Stimulated activated CD4-positive, alpha-beta T cell treated with anti-CD3 and anti-CD28 coated beads, Interleukin-4, amount 100 ng/mL, for 24 hours (primary cell): ENCODE results near the gene XK.
"Not testable (repeated sequence)": the region's sequence is repeated elsewhere in the genome, so short reads cannot be mapped to it uniquely, and the experiment has no call there.

Experiments used
- DNase-seq: peaks from one replicate; pipeline ENCODE4 v3.0.0-alpha.2; 2020

XK gene

DNA sequence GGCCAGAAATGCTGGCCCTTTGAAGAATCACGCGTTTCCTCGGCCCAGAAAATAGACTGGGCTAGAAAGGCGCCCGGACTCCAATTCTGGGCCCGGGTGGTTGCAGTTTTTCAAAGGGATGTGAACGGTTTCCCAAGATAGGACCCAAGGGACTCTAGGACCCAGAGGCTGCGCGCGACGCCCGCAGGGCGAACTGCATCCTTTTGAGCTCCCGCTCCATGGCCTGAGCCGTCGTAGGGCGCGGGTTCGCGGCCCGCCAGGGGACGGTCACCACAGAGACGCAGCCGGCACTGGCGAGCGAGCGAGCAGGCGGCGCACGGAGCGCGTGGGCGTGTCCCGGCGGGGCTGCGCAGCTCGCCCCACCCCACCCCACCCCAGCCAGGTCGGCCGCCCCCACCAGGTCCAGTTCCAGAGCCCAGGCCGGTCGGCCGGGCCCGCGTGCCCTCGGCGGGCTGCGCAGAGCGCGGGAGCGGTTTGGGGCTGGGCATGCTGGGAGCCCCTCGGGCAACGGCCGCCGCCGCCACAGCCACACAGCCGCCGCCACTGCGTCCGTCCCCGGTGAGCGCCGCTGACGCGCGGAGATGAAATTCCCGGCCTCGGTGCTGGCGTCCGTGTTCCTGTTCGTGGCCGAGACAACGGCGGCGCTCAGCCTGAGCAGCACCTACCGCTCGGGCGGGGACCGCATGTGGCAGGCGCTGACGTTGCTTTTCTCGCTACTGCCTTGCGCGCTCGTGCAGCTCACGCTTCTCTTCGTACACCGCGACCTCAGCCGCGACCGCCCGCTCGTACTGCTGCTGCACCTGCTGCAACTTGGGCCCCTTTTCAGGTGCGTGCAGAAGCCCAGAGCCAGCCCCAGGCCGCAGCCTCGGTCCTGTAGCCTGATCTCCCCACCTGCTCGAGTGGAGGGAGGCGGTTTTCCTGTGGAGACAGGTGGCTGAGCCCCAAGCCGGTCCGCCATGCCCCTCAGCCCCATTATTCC lies at the start of gene XK:
TSS of gene XK (plus strand) at position 411 of the 979 bp plus-strand sequence. CDS start at position 582, 171 bp downstream.
- peak; percentile 18 for DNase-seq

DNA sequence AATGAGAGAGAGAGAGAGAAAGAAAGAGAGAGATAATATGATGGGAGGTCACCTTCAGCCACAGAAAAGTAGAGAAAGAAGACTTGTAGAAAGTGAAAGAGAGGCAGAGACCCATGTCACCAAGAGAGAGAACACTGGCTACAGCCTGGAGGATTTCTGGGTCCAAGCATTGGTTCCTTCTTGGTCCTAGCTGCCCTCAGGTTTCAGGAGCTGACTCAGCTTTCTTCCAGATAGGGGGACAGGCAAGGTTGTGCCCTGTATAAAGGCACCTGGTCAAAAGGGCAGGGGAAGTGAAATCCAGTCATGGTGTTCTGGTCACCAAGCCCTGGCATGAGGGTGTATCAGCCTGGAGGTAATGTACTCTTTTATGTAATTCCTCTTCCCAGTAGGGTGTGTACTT lies 47.5 kb upstream of the XK start:
- DNase-seq: no peak

DNA sequence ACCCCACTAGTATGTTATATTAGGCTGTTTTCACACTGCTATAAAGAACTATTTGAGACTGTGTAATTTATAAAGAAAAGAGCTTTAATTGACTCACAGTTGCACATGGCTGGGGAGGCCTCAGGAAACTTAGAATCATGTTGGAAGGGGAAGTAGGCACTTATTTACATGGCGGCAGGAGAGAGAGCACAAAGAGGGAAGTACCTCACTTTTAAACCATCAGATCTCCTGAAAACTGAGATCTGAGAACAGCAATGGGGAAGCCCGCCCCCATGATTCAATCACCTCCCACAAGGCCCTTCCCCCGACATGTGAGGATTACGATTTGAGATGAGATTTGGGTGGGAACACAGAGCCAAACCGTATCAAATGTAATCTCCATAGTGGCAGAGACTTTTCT lies 45.4 kb upstream of the XK start:
- no peak for DNase-seq

DNA sequence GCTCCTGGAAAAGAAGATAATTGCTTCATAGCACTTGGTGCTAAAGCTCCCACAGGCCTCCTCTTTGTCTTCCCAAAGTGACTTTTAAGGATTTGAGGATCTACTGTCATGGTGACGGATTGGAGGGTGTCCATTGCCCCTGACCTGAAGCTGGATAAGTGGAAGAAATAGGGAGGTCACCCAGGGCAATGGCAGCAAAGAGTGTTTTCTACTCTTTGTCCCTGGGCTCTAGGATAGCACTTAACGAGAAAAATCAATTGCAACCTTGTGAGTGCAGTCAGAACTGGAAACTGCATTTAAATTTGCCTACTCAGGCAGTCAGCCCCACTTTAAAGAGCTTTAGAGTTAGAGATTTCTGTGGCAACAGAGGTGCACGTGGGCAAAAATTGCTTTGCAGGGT lies 43.7 kb upstream of the XK start:
- DNase-seq: no peak

GRCh38 chrX:37644381-37645305 lies 40.9 kb upstream of the XK start:
- no peak for DNase-seq

GRCh38 chrX:37646254-37646653 lies 39.3 kb upstream of the XK start:
- no peak for DNase-seq

DNA sequence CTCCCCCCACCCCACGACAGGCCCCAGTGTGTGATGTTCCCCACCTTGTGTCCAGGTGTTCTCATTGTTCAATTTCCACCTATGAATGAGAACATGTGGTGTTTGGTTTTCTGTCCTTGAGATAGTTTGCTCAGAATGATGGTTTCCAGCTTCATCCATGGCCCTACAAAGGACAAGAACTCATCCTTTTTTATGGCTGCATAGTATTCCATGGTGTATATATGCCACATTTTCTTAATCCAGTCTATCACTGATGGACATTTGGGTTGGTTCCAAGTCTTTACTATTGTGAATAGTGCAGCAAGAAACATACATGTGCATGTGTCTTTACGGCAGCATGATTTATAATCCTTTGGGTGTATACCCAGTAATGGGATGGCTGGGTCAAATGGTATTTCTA lies 34.7 kb upstream of the XK start:
- DNase-seq: not testable (repeated sequence)

DNA sequence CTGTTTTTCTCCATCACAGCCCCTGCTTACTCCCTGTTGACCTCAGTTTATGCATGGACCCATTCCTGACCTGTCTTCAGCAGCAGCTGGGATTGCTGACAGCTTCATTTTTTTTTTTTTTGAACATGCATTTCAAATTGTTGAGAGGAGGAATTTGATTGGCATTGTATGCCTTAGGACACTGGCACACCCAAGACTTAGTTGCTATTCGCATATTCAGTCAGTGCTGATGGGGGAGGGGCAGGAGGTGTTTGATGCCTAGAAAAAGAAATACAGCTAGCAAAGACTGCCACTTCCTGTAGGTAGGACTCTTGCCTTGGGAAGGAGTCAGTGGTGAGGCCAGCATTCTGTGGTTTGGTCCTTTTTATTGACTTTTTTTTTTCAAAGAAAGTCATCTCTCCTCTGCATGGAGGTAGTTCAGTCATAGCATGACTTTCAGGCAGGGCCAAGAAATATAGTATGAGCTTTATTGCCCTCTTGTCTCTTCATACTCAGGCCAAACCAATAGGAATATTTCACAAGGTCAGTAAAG lies 33.6 kb upstream of the XK start:
- DNase-seq: no peak

DNA sequence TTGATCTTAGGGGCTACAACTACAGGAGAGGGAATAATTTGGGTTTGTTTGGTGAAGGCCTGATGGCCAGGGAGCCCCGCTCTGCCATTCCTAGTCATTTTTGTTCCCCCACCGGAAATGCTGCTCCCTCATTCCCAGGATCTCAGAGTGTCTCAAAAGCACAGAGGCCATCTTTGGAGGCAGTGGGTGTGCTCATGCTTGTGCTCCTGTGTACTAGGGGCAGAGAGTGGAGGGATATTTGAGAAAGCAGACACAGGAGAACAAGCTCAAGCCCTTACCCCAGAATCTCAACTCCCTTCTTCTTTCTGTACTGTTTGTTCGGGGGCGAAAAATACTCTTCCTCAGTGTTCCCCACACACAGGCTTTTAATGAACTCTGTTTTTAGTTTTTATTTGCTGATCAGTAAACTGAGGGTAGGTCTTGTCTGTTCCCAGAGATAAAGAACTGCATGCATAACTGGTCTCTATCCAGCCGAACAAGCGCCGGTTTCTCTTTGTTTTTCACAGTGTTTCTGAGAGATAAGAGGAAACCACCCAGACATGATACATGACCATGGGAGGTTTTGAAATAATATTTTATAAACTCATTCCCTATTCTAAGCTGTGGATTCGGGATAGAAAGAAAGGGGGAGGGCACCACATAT lies 32.9 kb upstream of the XK start:
- DNase-seq: no peak

GRCh38 chrX:37653397-37654085 lies 32.0 kb upstream of the XK start:
- no peak for DNase-seq

DNA sequence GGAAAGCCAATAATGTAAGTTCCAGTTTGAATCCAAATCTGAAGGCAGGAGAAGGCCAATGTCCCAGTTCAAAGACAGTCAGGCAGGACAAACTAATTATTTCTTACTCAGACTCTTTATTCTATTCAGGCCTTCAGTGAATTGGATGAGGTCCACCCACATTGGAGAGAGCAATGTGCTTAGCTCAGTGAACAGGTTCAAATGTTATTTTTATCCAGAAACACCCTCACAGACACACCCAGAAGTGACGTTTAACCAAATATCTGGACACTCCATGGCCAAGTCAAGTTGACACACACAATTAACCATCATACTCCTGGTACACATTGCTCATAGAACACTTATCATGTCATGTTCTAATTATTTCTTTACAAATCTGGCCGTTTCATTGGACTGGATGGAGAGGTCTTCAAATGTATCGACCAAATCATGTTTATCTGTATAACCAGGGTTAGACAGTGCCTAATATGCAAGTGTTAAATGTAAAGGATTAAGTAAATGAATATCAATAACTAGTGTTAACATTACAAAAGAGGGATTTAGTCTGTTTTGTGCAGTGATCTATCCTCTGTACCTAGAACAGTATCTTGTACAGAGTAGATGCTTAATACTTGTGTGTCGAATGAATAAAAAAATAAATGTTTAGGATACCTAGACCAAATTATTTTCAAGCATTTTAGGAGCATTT lies 27.1 kb upstream of the XK start:
- DNase-seq: no peak

- no peak for DNase-seq
These were observed 26.5 kb upstream of the XK start for GRCh38 chrX:37659047-37659446.

DNA sequence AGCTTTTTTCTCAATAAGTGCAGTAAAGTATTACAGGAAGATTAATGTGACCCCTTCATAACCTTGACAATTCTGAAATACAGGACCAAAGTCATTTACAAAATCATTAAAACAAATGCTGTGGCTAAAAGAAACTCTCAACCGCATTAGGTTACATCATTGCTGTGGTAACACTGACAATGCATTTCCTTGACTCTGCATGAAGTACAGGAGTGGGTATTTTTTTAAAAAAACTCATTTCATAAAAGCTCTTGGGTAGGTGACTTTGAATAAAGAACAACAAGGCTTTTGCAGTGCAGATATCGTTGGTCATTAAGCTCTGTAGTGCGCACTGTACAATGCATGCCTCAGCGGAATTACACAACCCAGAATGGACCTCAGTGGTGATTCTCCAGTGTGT lies 23.4 kb upstream of the XK start:
- DNase-seq: no peak

- DNase-seq: no peak
These were observed 19.1 kb upstream of the XK start for GRCh38 chrX:37666516-37666915.

GRCh38 chrX:37667141-37667540 lies 18.4 kb upstream of the XK start:
- no peak for DNase-seq

DNA sequence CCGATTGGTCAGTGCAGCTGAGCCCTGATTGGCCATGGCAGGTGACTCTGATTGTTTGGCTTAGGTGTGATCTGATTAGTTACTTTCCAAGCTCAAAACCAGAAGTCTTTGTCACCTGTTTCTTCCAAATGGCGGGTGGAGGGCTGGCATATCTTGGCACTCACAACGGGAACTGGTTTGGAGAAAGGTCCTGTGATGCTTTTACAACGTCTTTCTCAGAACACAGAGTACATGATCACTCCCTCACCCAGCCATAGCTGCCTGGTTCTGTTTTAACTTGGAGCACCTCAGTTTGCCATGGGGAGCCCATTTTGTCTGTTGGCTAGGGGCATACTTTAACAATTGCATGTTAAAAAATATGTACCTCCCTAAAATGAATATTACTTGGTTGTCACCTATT lies 13.0 kb upstream of the XK start:
- DNase-seq: no peak

DNA sequence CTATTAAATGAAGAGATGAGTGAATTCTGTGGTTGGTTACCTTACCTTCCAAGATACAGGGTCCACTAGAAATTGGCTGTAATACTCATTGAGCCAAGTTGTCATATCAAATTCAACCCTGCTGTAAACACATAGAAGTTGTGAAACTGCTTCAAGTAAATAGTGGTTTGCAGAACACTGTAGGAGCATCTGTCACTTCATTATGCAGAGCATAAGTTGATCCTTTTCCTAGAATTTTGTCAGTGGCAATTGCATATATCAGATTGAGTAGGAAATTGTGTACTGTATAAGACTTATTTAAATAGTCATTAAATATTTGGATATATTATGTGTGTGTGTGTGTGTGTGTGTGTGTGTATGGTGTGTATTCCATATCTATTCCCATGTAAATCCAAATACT lies 8.8 kb upstream of the XK start:
- no peak for DNase-seq

- DNase-seq: no peak
These were observed 8.3 kb upstream of the XK start for GRCh38 chrX:37677243-37677642.

- no peak for DNase-seq
These were observed 7.8 kb upstream of the XK start for GRCh38 chrX:37677765-37678164.

GRCh38 chrX:37678574-37678973 lies 7.0 kb upstream of the XK start:
- no peak for DNase-seq

DNA sequence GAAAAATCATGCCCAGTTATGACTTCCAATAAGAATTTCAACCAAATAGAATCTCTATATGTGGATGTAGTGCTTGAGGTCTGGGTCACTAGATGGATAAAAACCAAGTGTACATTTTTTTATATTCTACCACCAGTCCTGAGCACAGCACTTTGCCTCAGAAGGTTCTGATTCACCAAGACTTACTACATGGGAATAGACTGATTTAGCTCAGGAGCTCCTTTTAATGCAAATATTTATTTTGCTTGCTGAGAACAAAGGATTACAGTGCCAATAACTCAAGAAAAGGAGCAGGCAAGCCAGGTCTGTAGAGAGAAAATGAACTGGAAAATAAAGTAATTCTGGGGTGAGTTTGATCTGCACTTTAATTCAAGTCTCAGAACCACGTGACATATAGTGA lies 6.4 kb upstream of the XK start:
- no peak for DNase-seq

DNA sequence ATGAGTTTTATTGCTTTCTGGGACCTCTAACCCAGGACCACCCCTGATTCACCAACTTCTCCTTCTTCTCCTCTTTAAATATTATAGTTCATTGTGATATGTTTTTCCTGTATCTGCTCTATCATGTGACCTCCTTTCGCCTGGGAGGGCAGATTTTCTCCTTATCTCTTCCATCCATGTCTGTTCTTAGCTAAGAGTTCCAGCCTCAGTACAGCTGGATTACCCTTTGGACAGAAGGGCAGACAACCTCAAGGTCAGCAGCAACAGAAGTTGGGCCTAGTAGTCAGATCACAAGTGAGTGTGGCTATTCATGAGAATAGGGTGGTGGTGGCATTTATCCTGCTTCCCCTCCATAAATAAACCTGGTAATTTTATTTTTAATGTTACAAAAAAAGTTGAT lies 5.7 kb upstream of the XK start:
- no peak for DNase-seq
